ENCODE measurements around the gene FGF6.

Gene FGF6

DNA sequence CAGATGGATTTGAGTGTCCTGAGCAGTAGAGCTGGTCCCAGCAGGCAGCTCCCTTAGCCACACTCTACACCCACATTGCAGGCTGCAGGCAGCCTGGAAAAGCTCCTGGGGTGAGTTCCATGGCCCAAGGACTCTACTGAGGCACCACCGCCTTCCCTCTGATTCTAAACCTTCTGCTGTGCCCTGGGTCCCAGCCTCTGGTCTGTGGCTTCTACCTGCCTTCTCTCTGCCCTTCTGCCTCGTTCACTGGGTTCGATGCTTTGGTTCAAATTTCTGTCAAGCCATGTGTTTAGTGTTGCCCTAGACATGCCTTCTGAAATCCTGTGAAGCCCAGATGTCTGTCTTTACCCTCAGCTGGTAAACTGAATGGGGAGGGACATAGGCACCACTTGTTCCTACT lies 1.5 kb upstream of the FGF6 start:
- DNase-seq (ENCODE audit: low read depth), result no peak

DNA sequence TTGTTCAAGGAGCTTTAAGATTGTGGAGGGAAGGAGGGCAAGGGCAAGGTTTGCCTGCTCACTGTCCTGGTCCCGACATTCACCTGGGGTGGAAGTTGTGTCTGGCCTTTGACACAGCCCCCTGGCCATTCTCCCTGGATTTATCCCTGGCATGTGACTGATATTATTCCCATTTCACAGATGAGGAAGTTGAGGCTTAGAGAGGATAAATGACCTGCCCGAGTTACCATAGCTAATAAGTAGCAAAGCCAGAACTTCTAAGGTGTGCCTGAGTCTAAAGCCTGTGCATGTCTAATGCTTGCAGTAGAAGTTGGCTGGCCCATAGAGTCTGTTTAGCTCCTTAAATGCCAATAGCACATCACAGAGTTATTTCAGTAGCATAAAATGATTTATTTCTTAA lies 720 bp upstream of the FGF6 start:
- DNase-seq (ENCODE audit: low read depth), result no peak

DNA sequence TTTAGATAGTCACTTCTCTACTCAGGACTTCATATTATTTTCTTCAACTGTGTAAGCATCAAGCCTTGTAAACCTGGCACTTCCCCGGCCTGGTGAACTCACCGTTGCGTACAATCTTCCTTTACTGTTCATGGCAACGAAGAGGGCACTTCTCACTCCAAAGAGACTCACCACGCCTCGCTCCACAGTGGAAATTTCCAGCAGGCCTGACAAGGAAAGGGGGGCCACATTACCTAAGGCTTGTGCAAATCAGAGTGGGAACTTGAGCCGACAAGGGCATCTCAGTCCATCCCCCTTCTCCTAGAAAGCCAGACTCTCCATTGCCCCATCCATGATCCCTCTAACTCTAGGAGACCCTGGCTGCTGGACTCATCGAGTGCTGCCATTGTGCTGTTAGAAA lies 1.6 kb downstream of the FGF6 start:
- DNase-seq (ENCODE audit: low read depth), result no peak

DNA sequence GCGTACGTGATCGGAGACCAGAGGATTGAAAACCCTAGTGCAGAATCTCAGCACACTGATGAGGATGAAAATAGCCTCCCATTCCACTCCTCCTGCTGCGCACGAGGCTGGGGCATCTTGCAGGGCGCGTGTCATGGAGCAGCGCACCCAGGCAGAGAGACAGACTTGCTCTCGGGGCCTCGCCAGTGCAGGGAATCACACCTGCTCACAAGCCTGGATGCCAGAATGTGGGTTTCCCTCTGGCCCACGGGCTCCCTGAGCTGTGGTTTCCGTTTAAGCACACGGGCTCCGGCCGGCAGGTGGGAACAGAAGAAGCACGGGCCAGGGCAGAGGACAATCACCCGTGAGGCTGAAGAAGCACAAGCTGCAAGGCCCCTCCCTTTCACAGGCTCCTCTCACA lies 2.0 kb downstream of the FGF6 start:
- DNase-seq (ENCODE audit: low read depth), result no peak

DNA sequence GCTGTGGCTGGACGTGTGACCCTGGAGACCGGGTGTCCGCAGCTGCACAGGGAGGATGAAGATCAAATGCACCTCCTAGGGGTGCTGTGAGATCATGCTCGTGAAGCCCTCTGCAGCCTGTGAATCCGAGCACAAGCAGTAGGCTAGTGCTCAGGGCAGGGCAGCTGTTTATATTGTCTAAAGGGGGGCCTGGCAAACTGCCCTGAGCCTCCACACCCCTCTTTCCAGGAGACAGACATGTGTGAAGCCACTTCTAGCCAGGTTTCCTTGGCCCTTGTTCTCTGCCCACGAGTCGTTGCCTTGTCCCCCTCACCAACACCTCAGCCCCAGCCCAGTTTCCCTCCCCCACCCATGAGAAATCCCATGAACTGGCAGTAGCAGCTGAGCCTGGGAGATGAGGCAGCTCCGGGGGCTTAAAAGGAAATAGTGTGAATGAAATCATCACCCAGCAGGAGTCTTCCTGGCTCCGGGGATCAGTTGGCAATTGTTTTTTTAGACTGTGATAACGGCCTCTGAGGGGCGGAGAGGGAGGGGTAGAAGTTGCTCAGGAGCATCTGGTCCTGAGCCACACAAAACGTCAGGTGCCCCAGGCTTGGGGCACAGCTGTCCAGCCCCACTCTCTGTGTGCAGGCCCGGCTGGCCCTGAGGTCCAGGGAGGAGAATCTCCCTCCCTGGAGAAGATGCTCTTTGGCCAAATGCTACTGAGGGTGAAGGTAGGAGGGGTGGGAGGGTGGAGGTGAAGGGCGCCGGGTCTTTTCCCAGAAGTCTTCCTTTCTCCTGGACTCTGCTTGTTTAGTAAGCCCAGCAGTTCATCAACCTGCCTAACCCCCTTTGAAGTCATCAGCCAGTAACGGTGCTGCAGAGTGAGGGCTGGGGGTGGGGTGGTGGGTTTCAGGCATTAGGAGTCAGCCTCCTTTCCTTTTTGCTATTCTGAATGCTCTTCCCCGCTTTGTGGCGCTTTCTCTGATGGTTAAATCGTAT lies 4.0 kb downstream of the FGF6 start:
- no peak for DNase-seq (ENCODE audit: low read depth)

DNA sequence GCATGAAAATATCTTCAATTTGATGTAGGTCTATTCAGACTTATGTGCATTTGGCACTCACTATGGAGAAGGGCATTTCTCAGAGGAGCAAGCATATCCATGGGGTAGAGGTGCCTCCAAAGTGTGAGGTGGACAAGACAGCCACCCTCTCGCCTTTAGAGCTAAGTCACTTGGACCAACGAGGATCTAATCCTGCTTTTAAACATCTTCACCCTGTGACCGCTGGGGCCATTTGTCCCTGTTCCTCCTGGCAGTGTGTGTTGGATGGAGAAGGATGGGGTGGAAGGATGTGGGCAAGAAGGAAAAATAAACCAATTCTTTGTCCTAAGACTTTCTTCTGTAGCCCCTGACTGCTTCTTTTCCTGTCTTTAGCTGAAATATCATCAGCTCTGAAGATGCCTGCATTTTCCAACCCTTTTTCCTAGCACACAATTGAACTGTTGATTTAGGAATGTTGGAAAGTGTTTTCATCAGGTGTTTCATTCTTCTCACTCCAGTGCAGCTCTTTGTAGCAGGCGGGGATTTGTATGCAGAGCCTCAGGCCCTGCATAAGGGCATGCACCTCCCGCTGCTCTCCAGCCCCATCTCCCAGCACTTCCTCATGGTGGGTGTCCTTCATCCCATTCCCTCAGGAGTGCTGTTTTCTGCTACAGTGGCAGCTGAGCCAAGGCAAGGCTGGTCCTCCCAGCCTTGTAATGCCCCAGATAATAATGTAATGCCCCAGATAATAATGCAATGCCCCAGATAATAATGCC lies 5.3 kb downstream of the FGF6 start:
- DNase-seq (ENCODE audit: low read depth), result no peak

DNA sequence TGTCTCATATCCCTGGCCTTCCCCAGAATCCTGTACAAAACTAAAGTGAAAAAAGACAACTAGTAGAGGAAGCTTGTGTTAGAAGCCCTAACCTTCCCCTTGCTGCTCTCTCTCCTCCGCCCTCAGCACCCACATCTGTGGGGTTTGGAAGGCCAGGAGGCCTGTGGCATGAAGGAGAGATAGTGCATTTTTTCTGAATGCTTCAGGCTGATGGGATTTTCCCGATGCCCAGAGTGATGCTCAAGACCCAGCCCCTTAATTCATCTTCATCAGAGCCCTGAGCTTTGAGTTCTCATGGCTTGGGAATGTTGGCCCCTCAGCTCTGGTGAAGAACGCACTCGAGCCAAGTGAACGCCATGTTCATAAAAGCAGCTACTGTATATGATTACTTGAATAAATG lies 5.9 kb downstream of the FGF6 start:
- DNase-seq (ENCODE audit: low read depth), result no peak

DNA sequence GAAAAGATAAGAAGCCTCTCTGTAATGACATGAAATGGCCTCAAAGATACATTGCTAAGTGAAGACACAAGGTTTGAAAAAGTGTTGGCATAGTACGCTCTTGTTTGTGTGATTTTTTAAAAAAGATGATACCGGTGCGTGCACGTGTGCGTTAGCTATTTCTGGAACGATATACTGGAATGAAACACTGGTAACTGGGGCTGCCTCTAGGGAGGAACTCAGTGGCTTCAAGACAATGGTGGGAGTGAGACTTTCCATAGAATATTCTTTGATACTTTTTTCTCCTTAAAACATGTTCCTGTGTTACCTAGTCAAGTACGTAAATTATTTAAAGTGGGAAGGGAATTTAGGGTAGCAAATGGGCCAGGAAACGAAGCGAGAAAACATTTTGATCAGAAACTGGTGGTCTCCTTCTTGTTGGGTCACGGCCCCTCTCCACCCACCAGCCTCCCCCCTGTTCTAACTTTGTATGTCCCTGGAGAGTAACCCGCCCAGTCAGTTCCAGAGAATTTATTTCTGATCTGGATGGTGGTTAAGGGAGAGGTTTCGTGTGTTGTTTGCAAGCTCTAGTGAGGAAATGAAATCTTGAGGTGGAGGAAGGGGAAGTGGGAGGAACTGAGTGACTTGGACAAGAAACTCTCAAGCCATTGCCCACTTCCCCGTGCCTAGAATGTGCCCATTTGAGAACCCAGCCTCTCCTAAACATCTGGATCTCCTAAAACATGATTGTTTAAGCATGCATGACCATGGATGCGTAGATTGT lies 6.6 kb downstream of the FGF6 start:
- no peak for DNase-seq (ENCODE audit: low read depth)

DNA sequence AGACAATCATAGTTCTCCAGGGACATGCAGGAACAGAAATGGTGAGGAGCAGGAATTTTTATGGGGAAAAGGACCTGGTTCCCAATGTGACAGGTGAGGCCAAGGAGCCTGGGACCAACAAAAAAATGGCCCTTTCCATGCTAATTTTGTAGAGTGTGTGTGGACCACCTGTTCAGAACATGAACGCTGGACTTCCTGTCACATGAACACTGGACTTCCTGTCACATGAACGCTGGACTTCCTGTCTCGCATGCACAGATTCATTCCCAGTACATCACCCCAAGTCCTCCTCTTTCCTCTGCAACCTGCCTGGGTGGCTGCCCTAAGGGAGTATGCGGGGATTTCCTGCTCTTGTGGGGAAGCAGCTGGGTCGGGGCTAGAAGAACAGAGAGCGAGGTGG lies 10.1 kb downstream of the FGF6 start:
- DNase-seq (ENCODE audit: low read depth), result no peak

DNA sequence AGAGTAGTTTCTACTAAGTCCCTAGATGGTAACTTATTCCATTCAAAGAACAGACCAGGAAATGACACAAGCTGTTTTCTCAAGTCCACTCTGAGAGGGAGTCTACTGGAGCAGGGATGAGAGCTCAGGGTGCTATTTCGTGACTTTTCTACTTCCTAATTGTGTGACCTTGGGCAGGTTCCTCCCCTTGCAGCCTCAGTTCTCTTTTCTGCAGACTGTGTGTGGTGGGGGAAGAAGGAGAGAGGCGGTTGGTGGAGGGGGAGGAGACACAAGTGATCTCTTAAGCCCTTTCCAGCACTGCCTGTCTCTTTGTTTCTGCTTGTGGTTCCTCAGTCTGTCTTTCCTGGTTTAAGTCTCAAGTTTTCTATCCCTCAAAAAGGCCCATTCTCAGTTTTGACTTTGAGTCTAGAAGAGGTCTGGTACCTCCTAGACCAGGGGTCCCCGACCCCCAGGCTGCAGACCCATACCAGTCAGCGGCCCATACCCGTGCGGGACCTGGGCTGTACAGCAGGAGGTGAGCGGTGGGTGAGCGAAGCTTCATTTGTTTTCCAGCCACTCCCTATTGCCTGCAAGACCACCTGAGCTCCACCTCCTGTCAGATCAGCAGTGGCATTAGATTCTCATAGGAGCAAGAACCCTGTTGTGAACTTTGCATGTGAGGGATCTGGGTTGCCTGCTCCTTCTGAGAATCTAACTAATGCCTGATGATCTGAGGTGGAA lies 10.7 kb downstream of the FGF6 start:
- no peak for DNase-seq (ENCODE audit: low read depth)

DNA sequence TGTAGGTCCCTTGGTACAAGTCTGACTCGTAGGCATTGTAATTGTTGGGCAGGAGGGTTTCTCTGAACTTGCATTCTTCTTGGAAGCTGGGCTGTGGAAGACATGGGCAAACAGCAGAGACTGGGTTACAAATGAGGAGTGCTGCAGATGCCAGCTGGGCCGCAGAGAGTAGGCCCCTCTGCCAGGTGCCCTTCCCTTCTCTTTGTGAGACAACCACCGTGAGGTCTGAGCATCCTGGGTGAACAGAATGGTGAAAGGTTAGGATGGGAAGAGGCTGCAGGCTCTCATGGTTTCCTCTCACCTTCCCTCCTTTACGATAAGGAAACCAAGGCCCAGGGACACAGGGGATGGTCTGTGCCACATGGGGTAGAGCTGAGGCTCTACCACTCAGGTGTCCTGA lies 11.3 kb downstream of the FGF6 start:
- DNase-seq (ENCODE audit: low read depth), result no peak

DNA sequence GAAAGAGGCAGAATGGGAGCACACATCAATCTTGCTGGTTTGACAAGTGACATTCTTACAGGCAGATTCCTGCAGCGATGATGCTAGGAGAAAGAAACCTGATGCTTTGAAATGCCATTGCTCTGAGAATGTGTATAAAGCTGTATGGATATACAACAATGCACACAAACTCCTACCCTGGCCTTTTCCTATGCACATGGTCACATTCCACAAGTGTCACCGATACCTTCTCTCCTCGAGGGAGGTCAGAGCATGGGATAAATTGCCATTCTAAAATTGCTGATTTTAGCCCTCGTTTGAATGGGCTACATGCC lies 11.9 kb downstream of the FGF6 start:
- DNase-seq (ENCODE audit: low read depth), result no peak

DNA sequence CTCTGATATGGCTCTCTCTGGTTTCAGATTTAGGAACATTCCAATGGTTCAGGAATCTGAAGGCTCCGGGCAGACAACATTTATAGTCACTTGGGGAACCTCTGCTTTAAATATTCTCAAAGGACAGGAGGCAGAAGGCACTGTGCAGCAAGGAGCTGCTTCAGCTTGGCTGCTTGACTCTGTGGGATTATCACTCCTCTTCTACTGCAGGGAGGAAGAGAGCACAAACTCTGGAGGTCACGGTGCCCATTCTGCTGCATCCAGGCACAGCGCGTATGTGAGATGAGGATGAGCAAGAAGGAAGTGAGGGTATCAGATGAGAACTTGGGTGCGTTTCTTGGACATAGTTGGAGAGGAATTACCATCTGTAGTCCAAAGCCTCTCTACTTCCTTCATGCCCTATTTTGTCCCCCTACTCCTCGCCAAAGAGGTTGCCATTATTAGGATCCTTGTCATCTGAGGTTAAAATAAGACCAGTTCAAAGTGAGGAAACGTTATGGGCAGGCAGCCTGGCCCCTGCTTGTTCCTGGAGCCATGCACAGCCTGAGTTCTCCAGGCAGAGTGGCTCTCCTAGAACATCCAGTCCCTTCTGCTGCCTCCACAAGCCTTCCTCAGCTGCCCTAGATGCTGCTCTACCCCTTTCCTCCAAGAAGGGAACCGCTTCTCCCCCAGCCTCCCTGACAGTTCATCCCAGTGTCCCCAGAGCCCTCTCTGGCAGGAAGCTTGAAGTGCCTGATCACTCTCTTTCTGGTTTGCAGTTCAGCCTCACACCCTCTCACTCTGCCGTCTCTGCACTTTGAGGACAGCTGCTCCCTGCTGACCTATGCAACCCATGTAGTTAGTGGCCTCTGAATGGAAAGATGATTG lies 12.5 kb downstream of the FGF6 start:
- DNase-seq (ENCODE audit: low read depth), result no peak

DNA sequence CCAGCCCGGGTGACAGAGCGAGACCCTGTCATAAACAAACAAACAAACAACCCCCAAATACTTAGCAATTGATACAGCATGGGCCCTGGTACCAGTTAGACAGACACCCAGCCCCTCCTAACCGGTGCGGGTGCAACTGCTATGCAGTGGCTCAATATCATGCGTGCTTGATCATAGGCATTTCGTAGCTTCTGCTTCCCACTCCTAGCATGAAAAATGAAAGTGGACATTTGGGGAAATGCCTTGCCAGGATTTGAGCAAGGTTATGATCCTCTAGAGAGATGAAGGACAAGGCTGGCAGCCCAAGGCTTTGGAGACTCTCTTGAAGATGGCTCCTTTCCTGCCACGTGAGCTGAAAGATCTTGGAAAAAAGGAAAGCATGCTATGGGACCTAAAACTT lies 13.7 kb downstream of the FGF6 start:
- DNase-seq (ENCODE audit: low read depth), result no peak

DNA sequence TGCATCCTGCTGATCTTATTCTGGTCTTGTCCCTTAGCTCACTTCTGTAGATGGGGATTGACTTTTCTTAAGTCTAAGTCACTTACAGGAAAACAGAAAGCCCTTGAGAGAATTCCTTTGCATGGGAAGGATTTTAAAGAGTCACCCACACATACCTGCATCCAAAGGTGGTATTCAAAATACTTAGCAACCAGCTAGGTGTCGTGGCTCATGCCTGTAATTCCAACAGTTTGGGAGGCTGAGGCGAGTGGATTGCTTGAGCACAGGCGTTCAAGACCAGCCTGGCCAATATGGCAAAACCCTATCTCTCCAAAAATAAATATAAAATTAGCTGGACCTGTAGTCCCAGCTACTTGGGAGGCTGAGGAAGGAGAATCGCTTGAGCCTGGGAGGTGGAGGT lies 14.2 kb downstream of the FGF6 start:
- no peak for DNase-seq (ENCODE audit: low read depth)

DNA sequence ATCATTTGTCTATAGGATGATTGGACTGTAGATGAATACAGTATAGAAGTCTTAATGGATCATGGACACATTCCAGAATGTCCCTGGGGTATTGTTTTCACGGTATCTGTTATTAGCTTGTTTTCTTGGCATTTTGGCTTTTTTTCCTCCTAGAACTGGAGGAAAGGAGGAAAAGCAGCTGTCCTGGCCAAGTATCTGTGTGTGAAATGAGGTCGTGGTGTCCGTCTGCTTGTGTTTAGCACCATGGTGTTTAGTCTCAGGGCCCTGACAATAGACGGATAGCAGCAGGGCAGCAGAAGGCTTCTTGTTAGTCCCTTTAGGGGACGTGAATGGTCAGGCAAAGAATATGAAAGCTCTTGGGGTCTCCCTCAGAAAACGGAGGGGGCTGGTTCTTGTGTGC lies 21.2 kb downstream of the FGF6 start:
- no peak for DNase-seq (ENCODE audit: low read depth)

DNA sequence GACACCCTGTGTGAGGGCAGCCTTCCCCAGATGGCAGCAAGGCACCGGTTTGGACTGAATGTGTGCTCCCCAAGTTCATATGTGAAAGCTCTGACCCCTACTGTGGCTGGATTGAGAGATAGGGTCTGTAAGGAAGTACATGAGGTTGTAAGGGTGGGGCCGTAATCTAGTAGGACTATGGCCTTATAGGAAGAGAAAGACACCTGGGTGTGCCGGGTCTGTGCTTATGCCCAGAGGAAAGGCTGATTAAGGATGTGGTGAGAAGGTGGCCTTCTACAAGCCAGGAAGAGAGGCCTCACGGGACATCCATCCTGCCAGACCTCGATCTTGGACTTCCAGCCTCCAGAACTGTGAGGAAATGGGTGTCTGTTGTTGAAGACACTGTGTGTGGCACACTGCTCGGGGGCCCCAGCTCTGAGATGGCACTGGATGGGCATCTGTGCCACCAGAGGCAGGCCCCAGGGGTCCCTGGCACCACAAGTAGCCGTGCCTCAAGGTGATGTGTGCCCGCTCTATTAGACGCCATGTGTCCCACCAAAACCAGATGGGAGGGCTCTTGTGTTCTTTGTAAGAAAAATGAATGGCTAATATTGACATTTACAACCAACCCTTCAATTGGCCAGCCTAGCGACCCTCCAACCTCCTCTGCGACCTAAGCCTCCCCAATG lies 22.0 kb downstream of the FGF6 start:
- no peak for DNase-seq (ENCODE audit: low read depth)

DNA sequence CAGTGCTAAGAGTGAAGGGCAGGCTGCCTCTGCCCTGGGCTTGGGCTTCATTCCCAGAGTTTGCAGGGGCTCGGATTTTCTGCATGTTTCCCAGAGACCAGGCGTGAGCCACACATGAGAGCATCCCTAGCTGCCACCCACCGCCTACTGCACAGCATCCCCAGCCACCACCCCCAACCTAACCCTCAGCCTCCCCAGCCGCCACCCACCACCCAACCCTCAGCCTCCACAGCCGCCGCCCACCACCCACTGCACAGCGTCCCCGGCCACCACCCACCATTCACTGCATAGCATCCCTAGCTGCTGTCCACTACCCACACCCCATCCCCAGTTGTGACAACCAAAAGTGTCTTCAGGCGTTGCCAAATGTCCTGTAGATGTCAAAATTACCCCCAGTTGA lies 22.6 kb downstream of the FGF6 start:
- no peak for DNase-seq (ENCODE audit: low read depth)

DNA sequence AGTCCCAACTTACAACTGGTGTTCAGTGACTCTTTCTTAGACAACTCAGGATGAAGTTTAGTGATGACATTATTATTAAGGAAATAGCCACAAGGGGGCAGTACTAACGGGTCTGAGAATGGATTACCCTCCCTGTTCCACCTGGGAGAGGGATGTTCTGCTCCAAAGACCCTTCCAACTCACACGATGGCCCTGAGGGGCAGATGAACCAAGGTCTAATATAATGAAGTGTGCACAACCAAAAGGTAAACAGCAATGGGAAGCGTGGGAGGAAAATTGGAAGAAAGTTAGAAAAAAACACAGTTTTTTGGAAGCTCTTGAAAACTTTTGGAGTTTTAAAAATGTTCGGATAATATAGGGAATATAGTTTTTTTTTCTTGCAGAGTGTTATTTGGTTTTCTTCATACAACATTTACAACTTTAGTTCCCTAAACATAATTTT lies 24.0 kb downstream of the FGF6 start:
- no peak for DNase-seq (ENCODE audit: low read depth)

DNA sequence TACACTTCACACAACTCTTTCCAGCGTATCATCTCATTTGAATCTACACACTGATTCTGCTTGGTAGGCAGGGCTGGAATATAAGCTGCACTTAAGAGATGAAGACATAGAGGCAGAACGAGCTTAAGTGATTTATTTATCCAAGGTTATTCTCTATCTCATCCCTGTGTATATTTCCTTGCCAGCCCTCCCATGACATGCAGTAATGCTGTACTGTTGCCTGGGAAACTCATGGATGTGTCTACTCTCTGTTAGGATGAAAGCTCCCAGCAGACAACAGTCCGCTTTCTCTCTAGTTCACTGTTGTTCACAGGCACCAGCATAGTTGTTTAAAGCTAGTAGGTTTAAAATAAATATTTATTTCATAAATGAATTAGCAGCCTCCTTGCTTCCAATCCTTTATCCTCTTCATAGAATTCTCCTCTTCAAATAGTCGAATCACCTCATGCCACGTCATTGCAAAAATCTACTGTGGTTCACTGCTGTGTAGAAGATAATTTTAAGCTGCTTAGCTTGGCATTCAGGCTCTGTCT lies 25.4 kb downstream of the FGF6 start:
- DNase-seq (ENCODE audit: low read depth), result no peak

Measured in fibroblast of gingiva (primary cell).